ENCODE results near the gene GJB6. TPM values are rescaled to one million over a fixed set of nuclear protein-coding genes. Genes with fewer than 3 reads are reported as not detected.

Gene GJB6
- total RNA-seq = not detected in 2 replicates

GRCh38 chr13:20231839-20232555 is at the start of gene GJB6:
GJB6 (minus strand) TSS chr13:20232319; CDS start chr13:20223480, 8,839 bp downstream.

GRCh38 chr13:20192836-20193161 is 39.3 kb downstream of the GJB6 start, which contains the start of gene GJB2:
GJB2 (minus strand) TSS chr13:20192938; CDS start chr13:20189581, 3,357 bp downstream.

Other genes starting within 250 kb of the GJB6 start
- gene GJA3, start 71.3 kb downstream of the GJB6 start, total RNA-seq = under 0.01 and 0.35 TPM in 2 replicates
- 1.4 and 3.2 TPM in 2 replicates for gene GJB2, start 39.4 kb downstream of the GJB6 start, total RNA-seq

All from myometrial cell (primary cell).